AG08396 (cell line): ENCODE measurements around the gene AKIRIN2.

Experiments
- DNase-seq: peaks from one replicate; pipeline ENCODE4 v3.0.0; 2012; ENCODE audit warnings: low spot score, mixed read lengths

The AKIRIN2 gene

GRCh38 chr6:87701676-87702588 lies at the start of gene AKIRIN2:
Gene AKIRIN2 (minus strand): TSS chr6:87702233. CDS start chr6:87701684, 549 bp downstream.
- DNase-seq, result peak; percentile 92

GRCh38 chr6:87747646-87748045 lies 45.6 kb upstream of the AKIRIN2 start:
- no peak for DNase-seq

- no peak for DNase-seq
These were observed 44.1 kb upstream of the AKIRIN2 start for GRCh38 chr6:87745966-87746721.

- no peak for DNase-seq
These were observed 41.4 kb upstream of the AKIRIN2 start for GRCh38 chr6:87743454-87743853.

GRCh38 chr6:87742106-87742505 lies 40.1 kb upstream of the AKIRIN2 start:
- DNase-seq, result no peak

GRCh38 chr6:87741001-87741650 lies 39.1 kb upstream of the AKIRIN2 start:
- DNase-seq, result no peak

GRCh38 chr6:87738744-87739143 lies 36.7 kb upstream of the AKIRIN2 start:
- no peak for DNase-seq

- DNase-seq, result no peak
These were observed 36.0 kb upstream of the AKIRIN2 start for GRCh38 chr6:87738000-87738399.

GRCh38 chr6:87736809-87737540 lies 34.9 kb upstream of the AKIRIN2 start:
- no peak for DNase-seq

GRCh38 chr6:87731818-87732661 lies 30.0 kb upstream of the AKIRIN2 start:
- peak; percentile 79 for DNase-seq

- DNase-seq, result no peak
These were observed 29.0 kb upstream of the AKIRIN2 start for GRCh38 chr6:87731080-87731479.

- no peak for DNase-seq
These were observed 28.1 kb upstream of the AKIRIN2 start for GRCh38 chr6:87729965-87730719.

GRCh38 chr6:87728706-87729105 lies 26.7 kb upstream of the AKIRIN2 start:
- DNase-seq, result no peak

- no peak for DNase-seq
These were observed 23.2 kb upstream of the AKIRIN2 start for GRCh38 chr6:87724983-87725811.

- peak; percentile 85 for DNase-seq
These were observed 21.4 kb upstream of the AKIRIN2 start for GRCh38 chr6:87723170-87724078.

GRCh38 chr6:87722540-87723169 lies 20.6 kb upstream of the AKIRIN2 start:
- DNase-seq, result no peak

- no peak for DNase-seq
These were observed 19.3 kb upstream of the AKIRIN2 start for GRCh38 chr6:87721311-87721710.
